Lung microvascular endothelial cell (primary cell): ENCODE data around the gene PDCD5. TPM values are rescaled to one million over a fixed set of nuclear protein-coding genes. Genes with fewer than 3 reads are reported as not detected.
"Not testable (repeated sequence)": the region's sequence is repeated elsewhere in the genome, so short reads cannot be mapped to it uniquely, and the experiment has no call there.

ENCODE experiments used
- DNase-seq, 2 donors: peaks; one replicate each; pipeline versions ENCODE4 v3.0.0 to v3.0.0-alpha.2; 2010; ENCODE audit warnings: low read depth in 2 of 2
- total RNA-seq: library from RNA; depleted of rRNA; stranded (reverse); fragments of >200 nt; gene quantifications from 2 replicates; pipeline ENCODE4 v1.2.1, GENCODE V29; 2014

Gene PDCD5
- total RNA-seq, 1 donor from 2014 or later: 76.6 TPM

DNA sequence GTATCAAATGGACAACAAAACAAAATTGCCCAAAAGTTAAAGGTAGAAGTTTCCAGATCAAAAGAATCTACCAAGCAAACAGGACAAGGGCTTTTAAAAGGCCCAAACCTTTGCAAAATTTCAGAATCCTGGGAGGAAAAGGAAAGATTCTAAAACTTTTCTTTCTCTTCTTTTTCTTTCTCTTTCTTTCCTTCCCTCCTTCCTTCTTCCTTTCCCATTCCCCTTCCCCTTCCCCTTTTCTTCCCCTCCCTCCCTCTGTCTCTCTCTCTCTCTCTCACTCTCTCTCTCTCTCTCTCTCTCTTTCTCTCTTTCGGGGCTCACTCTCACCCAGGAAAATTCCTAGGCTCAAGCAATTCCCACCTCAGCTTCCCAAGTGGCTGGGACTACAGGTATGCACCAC, 4.2 kb upstream of the PDCD5 start:
- DNase-seq: no peak

DNA sequence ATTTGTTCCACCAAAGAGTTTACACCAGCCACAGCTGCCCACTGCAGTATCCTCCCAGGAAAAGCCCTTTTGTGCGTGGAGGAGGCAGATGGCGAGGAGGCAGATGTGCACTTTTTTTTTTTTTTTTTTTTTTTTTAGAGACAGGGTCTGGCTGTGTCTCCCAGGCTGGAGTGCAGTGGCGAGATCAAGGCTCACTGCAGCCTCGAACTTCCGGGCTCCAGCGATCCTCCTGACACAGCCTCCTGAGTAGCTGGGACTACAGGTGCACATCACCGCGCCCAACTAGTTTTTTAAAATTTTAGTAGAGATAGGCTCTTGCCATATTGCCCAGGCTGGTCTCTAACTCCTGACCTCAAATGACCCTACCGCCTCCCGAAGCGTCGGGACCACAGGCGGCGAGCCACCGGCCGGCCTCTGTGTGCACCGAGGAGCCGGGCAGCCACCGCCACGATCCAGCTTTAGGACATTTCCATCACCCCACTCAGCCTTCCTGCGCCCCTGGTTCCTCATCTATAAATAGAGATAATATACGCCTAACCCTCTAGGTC, 563 bp upstream of the PDCD5 start:
- no peak for DNase-seq

DNA sequence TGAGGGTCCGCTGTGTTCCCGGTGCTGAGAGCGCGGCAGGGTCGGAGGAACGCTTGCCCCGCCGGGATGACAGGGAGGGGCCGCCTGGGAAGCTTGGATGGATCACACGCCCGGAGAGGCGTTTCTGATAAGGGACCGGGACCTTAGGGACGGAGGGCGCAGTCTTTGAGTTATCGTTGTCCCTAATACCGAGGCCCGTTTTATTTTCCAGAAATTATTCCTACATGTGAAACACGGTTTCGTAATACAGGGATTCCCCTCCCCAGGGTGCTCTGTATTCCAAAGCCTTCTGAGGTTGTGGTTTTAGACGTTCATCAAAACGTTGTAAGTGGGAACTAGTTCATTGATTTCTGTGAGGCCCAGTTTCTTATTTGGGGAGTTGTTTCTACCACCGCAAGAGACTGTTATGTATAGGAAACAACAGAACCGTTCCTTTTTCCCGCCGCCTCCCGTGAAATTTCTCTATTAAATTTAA, 752 bp downstream of the PDCD5 start:
- peak; percentile 43 to 49 for DNase-seq

DNA sequence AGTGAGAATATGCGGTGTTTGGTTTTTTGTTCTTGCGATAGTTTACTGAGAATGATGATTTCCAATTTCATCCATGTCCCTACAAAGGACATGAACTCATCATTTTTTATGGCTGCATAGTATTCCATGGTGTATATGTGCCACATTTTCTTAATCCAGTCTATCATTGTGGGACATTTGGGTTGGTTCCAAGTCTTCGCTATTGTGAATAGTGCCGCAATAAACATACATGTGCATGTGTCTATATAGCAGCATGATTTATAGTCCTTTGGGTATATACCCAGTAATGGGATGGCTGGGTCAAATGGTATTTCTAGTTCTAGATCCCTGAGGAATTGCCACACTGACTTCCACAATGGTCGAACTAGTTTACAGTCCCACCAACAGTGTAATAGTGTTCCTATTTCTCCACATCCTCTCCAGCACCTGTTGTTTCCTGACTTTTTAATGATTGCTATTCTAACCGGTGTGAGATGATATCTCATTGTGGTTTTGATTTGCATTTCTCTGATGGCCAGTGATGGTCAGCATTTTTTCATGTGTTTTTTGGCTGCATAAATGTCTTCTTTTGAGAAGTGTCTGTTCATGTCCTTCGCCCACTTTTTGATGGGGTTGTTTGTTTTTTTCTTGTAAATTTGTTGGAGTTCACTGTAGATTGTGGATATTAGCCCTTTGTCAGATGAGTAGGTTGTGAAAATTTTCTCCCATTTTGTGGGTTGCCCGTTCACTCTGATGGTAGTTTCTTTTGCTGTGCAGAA, 6.9 kb downstream of the PDCD5 start:
- not testable (repeated sequence) for DNase-seq

DNA sequence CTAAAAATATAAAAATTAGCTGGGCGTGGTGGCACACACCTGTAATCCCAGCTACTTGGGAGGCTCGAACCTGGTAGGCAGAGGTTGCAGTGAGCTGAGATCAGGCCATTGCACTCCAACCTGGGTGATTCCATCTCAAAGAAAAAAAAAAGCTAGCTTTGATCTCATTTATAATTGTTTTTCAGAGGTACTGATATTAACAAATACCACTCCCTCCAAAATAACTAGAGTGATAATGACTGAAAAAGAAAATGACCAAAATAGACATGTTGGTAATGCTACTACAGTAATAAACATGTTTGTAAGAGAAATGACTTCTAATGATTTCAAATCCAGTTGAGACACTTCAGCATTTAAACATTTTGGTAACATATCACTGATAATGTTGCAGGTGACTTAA, 13.0 kb downstream of the PDCD5 start:
- DNase-seq: no peak

DNA sequence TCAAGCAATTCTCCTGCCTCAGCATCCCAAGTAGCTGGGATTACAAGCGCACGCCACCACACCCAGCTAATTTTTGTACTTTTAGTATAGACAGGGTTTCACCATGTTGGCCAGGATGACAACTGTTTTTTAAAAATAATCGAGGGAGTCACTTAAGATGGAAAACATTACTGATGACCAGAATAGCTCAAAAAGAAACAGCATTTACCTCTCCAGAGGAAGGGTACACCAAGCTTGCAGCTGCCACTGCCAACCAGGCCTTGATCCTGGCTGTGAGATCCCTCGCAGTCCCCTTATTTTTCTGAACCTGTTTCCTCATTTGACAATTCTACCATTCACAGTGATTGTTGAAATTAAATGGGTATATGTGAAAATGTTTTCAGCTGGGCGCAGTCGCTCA, 14.5 kb downstream of the PDCD5 start:
- no peak for DNase-seq

DNA sequence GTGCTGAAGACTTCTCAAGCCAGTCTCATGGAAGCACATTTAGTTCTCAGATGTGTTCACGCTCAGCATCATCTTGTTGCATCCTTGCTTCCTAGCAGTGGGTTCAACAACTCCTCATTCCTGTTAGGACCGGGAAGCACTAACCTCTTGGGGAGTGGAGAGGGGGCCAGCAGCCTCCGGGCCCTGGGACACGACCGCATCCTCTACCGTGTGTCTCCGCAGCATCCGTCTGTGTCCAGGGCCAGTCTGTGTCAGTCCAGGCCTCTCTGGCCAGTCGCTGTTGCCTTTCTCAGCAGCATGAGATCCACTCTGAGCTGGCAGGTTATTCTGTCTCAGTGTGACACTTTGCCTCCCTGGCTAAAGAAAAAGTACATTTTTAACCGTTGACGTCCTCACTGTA, 17.0 kb downstream of the PDCD5 start:
- DNase-seq: no peak

DNA sequence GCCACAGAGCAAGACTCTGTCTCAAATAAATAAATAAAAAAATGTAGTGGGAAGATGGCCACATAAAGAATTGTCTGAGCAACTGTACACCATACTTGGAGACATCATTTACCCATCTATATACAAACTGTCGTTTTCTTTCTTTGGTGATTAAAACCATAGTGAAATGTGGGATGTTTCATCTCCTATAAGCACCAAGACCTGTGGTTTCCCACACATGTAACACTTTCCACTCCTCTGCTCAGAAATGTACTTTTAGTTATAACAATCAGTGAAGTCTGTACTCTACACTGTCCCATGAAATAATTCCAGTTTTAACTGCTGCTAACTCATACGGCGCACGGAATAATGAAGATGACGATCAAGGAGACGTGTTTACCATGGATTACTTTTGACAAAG, 18.3 kb downstream of the PDCD5 start:
- DNase-seq: no peak

DNA sequence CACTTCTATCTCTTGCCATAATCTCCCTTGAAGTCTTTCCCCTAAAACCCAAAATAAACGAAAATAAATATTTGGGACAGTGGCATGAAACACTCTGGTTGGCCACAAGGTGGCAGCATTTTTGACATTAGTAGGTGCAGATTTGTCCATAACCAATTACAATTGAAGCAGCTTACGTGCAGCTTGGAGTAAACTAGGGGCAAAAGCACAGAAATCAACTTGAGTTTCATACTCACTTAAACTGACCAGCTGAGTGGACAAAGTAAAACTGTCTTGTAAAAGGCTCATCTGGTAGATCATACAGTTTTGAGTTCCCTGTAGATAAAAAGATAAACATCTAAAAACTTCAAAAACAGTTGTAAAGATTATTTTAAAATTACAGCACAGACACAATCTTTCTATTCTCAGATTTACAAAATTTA, 18.8 kb downstream of the PDCD5 start:
- peak; percentile 77 to 84 for DNase-seq

DNA sequence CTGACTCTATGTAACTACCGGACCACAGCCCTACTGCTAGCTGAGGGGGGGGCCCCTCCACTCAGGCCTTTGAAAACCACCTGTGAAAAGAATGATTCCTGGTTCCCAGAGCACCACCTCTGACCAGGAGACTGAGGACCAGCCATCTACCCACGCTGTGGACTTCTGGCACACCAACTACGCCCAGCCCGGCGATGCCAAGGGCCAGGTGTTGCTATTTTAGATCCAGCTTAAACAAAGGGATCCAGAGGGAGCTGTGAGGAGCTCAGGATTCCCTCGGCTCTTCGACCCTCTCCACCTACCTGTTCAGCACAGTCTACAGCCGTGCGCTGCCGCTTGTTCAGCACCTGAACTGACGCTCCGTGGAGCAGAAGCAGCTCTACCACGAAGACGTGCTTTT, 23.0 kb downstream of the PDCD5 start:
- DNase-seq: no peak

DNA sequence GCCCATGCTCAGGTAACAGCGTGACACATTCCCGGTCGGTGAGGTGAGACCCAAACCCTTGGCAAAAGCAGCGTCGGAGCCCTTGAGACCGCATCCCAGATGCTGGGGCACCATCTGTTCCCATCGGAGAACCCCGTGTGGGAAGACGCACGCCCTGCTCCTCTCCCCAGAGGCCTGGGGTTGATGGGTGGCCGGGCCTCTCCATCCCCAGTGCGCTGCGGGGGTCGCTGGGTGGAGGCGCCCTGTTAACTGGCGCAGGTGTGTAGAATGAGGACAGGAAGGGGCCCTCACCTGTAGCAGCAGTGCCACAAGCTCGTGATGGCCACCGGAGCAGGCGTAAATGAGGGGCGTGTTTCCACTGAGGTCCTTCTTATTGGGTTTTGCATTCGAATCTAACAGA, 24.6 kb downstream of the PDCD5 start:
- DNase-seq: no peak

DNA sequence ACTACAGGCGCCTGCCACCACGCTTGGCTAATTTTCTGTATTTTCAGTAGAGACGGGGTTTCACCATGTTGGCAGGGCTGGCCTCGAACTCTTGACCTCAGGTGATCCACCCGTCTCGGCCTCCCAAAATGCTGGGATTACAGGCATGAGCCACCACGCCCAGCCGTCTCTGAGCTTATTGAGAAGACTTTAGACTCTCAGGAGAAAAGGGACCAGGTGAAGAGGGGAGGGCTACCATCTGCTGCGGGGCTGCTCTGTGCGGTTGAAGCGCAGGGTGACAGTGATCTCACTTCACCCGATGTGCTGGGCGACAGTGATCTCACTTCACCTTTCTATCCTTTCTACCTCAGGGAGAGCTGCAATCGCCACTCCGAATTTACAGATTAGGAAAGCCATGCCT, 25.3 kb downstream of the PDCD5 start:
- no peak for DNase-seq

DNA sequence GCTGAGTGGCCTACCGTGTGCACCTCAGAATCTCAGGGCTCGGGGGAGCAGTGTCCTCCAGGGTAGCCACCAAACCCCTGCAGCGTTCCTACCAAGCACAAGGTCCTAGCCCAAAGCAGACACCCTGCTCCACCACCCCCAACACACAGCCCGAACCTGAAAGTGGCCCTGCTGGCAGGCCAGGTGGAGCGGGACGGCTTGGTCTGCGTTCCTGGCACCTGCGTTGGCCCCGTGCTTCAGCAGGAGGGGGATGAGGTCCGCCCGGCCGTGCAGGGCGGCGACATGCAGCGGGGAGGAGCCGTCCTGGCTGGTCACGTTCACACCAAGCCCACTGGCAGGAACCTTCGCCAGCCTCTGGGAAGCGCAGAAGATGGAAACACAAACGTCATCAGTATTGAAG, 26.5 kb downstream of the PDCD5 start:
- no peak for DNase-seq

DNA sequence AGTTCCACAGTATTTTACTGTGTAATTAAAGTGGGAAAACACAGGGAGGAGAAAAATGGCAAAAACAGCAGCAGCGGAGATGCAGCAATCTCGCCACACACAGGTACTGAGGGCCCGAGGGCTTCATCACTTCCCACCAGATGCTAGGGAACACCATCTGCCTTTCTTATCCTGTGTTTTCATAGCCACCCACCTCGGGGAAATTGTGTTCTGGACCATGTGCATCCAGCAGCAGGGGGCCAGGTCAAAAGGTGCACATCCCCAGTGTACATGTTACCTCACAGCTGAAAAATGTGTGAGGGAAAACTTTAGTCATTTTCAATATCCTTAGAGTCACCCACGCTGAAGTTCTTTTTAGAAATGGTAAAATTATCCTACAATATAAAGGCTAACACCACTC, 30.2 kb downstream of the PDCD5 start:
- DNase-seq: peak in 1 of 2 donors; percentile 16

DNA sequence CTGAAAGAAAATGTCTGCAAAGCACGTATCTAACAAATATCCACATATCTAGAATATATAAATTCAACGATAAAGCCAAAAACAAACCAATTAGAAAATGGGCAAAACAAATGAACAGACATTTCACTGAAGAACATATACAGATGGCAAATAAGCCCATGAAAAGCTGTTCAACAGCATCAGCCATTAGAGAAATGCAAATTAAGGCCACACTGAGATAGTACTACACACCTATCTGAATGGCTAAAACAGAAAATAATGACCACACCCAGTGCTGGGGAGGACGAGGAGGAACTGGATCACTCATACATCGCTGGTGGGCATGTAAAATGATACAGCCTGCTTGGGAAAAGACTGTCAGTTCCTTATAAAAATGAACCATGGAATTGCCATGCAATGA, 32.0 kb downstream of the PDCD5 start:
- no peak for DNase-seq

DNA sequence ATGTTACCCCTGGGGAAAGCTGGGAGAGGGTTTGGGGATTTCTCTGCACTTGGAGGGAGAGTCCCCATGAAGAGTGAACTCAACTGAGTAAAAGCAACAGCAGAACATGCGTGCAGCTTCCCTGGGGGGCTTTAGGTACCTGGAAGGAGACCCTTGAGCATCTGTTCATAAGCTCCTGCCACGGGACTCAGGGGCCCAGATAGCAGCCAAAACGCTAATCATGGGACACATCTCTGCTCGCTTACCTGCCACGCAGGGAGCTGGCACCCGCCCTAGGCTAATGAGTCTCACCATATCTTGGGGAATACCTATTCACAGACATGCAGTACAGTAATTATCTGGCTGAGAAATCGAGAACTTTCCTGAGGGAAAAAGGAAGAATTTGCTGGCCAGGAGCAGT, 33.9 kb downstream of the PDCD5 start:
- no peak for DNase-seq

DNA sequence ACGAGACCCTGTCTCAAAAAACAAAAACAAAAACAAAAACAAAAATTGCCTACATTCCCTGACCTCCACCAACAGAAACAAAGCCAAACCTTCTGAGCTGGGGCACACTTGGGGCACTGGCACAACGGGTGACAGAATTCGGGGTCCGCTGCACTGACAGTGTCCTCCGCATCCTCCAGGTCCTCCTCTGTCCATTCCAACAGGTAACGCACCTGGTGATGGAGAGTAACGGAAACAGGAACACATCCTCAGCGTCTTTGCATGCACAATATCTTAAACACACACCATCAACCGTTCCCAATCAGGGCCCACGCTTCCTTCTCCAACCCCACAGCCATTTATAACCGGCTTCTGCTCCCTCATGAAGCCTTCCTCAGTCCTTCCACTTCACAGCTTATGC, 34.6 kb downstream of the PDCD5 start:
- no peak for DNase-seq

DNA sequence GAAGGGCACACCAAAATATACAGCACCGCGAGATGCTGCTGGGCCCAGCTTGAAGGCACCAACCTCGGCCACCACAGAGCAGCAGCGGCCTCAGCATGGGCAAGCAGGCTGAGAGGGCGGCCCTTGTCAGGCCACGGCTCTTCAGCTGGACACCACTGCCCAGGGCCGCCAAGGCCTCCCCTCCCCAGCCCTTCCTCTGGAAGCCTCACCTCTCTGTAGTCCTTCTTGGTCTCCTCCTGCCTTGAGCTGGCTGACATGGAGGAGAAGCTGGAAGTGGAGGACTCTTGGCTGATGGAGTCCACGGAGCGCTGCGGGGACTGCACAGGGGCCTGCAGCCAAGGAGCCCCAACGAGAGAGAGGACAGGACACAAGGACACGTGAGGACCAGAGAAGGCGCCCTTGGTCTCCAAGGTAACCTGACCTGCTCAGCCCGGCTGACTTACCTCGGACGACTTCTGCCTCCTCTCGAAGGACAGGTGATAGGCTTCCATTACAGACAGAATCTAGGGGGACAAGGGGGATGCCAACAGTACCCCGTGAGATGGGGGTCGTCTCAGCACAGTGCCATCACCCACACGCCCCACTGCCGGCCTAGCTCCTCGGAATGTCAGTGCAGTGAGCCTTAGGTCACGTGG, 38.2 kb downstream of the PDCD5 start:
- no peak for DNase-seq

DNA sequence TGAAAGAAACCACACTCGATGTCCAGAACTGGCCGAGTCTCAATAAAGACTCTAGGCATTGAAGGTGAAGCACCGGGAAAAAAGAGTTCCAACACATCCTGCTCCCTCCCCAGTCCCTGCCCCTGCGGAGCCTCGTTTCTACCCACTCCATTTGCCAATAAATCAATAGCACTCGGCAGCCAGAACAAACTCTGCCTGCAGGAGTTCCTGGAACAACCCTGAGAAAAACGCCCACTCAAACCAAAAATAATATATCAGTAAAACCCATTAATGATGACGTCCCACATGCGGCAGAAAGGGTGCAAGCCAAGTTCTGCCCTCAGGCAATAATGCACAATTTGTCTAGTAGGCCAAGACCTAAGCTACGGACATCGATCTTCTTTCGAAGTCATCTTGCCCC, 41.0 kb downstream of the PDCD5 start:
- no peak for DNase-seq

DNA sequence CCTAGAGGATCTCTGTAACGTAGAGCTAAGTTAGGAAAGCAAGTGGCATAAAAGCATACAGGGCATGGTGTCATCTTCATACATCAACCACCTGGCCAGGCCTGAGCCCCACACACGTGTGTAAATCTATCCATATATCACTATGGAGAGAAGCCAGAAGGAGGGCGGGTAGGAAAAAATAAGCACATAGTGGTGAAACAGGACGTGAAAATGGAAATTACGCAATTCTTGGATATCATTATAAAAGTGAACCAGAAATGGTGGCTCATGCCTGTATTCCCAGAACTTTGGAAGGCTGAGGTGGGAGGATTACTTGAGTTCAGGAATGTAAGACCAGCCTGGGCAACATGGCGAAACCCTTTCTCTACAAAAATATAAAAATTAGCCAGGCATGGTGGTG, 43.4 kb downstream of the PDCD5 start:
- DNase-seq: peak in 1 of 2 donors; percentile 66

DNA sequence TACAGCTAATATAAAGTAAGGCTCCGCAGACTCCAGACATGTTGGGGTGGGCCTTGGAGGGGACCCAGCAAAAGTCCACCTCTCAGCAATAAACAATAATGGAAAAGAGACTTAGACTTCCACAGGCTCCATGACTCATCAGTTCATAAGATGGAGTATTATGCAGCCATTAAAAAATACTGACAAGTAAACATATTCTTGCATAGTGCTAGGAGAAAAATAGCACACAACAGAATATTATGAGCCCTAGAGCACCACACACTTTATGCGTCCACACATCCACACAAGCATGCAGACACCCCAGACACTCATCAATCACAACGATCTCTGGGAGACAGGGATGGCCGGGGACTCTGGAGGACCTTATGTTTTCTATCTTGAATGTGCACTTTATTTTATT, 46.0 kb downstream of the PDCD5 start:
- no peak for DNase-seq

DNA sequence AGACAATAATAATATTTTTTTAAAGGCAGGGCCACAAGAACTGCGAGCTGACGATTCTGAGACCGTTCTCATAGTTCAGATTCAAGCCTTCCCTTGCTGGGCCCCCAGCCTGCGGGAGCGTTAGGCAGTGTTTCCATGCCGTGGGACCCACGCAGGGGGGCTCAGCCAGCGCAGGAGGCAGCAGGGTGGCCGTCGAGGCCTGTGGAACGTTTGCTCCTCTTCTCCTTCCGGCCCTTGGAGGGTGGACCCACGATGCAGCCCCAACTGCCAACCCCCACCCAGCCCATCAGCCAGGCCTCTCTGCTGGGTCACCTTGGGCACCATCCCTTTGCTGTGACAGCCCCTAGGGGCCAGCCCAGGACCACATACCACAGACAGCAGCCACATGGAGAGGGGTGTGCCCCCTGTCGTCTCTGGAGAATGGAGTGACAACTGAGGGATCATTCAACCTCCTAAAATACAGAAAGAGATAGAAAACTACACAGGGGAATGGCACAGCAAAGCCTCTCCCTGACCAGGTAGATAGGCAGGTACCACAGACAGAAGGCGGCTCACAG, 46.8 kb downstream of the PDCD5 start:
- DNase-seq: no peak

DNA sequence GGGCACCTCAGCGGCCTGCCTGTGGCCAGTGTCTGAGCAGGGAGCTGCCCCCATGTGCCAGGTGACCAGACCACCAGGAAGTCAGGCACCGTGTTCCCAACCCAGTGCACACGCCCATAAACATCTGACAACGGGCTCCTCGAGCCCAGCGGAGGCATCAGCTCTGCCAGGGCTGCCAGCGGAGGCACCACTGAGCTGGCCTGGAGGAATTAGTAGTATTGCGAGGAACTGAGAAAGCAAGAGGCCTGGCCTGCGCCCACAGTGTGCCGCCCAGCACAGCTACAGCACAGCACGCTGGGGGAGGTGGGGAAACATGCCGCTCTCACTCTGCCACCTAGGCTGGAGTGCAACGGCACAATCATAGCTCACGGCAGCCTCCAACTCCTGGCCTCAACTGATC, 49.3 kb downstream of the PDCD5 start:
- no peak for DNase-seq
